ENCODE results near the gene MICALL1.

- TF ChIP-seq CTCF (IDR thresholded peaks at IDR 0.05; ENCODE audit: low read depth, low read length, poor library complexity, severe bottlenecking) (no peak), EZH2phosphoT487 (IDR thresholded peaks at IDR 0.05; ENCODE audit: borderline replicate concordance, low read length) (no peak)
These were observed 3.7 kb downstream of the MICALL1 start for GRCh38 chr22:37909766-37910165.
